ENCODE results near the gene GAS7. TPM values are rescaled to one million over a fixed set of nuclear protein-coding genes. Genes with fewer than 3 reads are reported as not detected.

Gene GAS7
- total and polyA plus RNA-seq, 9 of the 15 experiments (the other 6 are each of a cell fraction or from before 2014, with no cell fraction given) = 0.11 to 0.33 TPM; not detected in 7

DNA sequence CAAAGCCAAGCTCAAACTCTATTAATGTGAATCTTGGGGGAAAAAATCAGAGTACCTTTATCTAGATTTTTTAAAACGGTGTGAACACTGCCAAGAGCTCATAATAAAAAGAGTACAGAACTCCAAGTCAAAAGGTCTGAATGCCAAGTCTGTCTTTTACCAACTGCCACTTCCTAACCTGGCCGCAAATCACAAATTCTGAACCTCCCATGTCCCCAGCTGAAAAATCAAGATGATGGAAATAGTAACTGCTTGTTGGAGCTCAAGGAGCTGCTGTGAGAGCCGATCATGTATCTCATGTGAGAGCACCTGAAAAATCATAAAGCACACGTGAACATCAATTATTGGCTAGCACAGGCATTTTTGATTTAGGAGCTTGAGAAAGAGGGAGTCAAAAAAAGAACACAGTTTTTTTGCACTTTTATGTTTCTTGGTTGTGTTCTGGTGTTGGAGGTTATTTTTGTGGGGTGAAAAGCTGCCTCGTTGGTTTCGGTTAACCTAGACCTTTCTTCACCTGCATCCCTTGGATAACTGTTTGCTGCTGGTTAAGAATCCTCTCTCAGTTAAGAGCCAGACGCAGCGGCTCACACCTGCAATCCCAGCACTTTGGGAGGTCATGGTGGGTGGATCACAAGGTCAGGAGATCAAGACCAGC is 50.5 kb downstream of the GAS7 start (continued):
- TF ChIP-seq PHF8 (IDR thresholded peaks at IDR 0.05; ENCODE audit: borderline replicate concordance, low read length) = no peak
- no peak for TF ChIP-seq MIER1 (IDR thresholded peaks at IDR 0.05; ENCODE audit: low read depth)
- no peak for TF ChIP-seq RAD51 (IDR thresholded peaks at IDR 0.05; ENCODE audit: borderline replicate concordance, low read depth)
- TF ChIP-seq, protein P1, sequence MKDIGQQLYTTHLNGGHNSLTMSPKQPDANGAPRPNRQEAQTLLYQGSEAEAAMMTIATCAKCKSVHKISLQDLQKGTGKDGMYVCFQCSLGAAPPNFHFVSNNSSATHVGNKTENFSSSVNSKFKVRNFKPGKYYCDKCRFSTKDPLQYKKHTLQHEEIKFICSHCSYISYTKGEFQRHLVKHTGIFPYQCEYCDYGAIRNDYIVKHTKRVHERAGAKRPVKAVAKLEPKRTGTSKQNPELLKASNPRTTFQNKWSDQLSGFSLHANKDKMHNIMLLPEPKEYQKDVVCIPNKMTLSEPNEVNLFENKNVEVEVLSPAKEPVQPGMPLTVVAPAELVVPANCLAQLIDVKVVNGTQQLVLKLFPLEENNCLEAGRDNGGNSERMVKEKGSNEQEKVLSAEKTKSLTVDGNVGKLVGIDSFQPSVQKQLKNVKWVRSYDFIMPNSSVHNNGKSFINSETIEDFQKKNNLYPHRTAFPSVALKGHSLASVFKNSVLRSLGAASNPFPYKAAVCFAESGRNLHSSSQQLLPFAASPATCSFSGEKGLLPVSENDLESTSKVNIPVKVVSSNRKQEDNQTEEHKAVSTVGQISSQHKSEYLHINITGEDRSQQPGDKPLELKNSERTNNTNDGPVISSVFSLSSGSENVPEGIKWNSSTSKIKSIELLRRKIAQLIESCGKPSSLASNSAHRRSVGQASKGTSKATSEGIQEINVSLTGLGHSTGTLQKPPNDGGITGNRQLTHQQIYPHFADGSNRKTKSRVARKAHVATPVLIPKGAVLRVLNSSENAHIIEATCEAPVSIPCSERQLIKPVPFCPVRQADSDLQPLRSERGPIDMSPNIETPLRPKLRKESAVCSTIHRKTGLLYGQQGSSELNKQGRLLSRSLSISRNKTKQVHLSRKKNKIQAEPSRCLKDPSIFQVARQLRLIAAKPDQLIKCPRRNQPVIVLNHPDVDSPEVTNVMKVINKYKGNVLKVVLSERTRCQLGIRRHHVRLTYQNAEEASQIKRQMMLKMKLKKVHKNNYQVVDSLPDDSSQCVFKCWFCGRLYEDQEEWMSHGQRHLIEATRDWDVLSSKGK (CRISPR knock-in tag; IDR thresholded peaks at IDR 0.05) = no peak

DNA sequence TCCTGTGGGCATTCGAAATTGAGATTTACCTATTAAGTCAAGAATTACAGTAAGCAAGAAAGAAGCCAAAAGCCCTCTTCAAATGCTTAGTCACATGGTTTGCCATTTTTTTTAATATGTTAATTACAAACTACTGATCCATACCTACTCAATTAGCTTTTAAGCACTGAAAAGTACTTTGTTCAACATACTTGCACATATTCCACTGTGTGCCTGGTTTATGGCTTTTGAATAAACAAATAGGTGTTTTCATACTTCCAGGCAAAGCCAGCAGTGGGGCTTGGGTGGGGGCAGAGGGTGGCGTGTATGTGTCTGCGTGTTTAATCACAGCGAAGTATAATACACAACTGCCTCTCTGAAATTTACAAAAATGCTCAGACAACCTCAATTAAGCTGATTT is 51.4 kb downstream of the GAS7 start:
- Histone ChIP-seq H3K9ac (ENCODE audit: insufficient read depth in 1 of 2, low read depth in 2 of 2, low read length in 2 of 2) (no peak overlapping the region), H3K27ac (ENCODE audit: extremely low read depth, low read depth, low read length) (no peak overlapping the region), H3K9me3 (replicated peaks; ENCODE audit: control insufficient read depth, insufficient read depth, low read depth, low read length) (no peaks in the 10 kb centered on the region), H3K36me3 (ENCODE audit: control insufficient read depth, insufficient read depth, low read length) (no peaks in the 10 kb centered on the region), H3K4me3 (no peak overlapping the region), H4K20me1 (replicated peaks; ENCODE audit: control insufficient read depth, insufficient read depth, low read length) (no peaks in the 10 kb centered on the region), H3K4me2 (ENCODE audit: insufficient read depth, low read length) (no peak overlapping the region), H3K27me3 (ENCODE audit: control insufficient read depth in 2 of 2, insufficient read depth in 2 of 2, low read length in 2 of 2) (no peaks in the 10 kb centered on the region; a peak in 3 of 5 replicates), H3K79me2 (ENCODE audit: control insufficient read depth, insufficient read depth, low read length) (no peaks in the 10 kb centered on the region), H3K9me1 (ENCODE audit: control insufficient read depth, insufficient read depth, low read length) (no peaks in the 10 kb centered on the region), H2AFZ (ENCODE audit: low read depth, low read length) (no peak overlapping the region), H3K4me1 (replicated peaks in 1 of 2; ENCODE audit: control insufficient read depth in 2 of 2, insufficient read depth in 2 of 2, low read length in 2 of 2) (no peaks in the 10 kb centered on the region)
- BruUV-seq (replicated peaks) = no TSS peak
- ChIA-PET CTCF (ENCODE audit: low intra/inter-chr PET ratio) (no interaction called here), POLR2A (no interaction called here)
- in situ Hi-C loops (cut with MboI) (no loop called here), intact Hi-C loops (cut with micrococcal nuclease) (no loop called here)
- DNase-seq (ENCODE audit: extremely low read depth in 1 of 4, low spot score in 3 of 4) = no peak
- TF ChIP-seq KLF1 (tag; IDR thresholded peaks at IDR 0.05) (no peak), ZNF143 (CRISPR knock-in tag; IDR thresholded peaks at IDR 0.05) (no peak), FOXA3 (CRISPR knock-in tag; conservative IDR thresholded peaks at IDR 0.05 in 1 of 2, IDR thresholded peaks at IDR 0.05 in 1 of 2) (no peak), ZBTB8A (IDR thresholded peaks at IDR 0.05; ENCODE audit: partially characterized antibody) (no peak), SMC3 (conservative IDR thresholded peaks at IDR 0.05; ENCODE audit: insufficient read depth, low read depth, low read length) (no peak), BACH1 (tag; IDR thresholded peaks at IDR 0.05) (no peak), MYNN (IDR thresholded peaks at IDR 0.05) (no peak), MYNN (CRISPR knock-in tag; IDR thresholded peaks at IDR 0.05) (no peak)
- TF ChIP-seq, protein P2, sequence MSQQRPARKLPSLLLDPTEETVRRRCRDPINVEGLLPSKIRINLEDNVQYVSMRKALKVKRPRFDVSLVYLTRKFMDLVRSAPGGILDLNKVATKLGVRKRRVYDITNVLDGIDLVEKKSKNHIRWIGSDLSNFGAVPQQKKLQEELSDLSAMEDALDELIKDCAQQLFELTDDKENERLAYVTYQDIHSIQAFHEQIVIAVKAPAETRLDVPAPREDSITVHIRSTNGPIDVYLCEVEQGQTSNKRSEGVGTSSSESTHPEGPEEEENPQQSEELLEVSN (IDR thresholded peaks at IDR 0.05; ENCODE audit: borderline replicate concordance in 1 of 2, extremely low read depth in 1 of 2, insufficient read depth in 1 of 2, insufficient read length in 1 of 2, low read depth in 1 of 2, low read length in 1 of 2, poor library complexity in 1 of 2, severe bottlenecking in 1 of 2) = no peak
- TF ChIP-seq, protein P3, sequence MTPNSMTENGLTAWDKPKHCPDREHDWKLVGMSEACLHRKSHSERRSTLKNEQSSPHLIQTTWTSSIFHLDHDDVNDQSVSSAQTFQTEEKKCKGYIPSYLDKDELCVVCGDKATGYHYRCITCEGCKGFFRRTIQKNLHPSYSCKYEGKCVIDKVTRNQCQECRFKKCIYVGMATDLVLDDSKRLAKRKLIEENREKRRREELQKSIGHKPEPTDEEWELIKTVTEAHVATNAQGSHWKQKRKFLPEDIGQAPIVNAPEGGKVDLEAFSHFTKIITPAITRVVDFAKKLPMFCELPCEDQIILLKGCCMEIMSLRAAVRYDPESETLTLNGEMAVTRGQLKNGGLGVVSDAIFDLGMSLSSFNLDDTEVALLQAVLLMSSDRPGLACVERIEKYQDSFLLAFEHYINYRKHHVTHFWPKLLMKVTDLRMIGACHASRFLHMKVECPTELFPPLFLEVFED (CRISPR knock-in tag; conservative IDR thresholded peaks at IDR 0.05) = no peak
- 0% methylated on average over 4 of the region's 4 CpGs for WGBS (ENCODE audit: insufficient coverage, low coverage, missing lambda C conversion rate)
- ATAC-seq = no peak
- FAIRE-seq = no peak
